Uterus (tissue), 4 donors: Measurements from ENCODE around the gene SND1. TPM values are rescaled to one million over a fixed set of nuclear protein-coding genes. Genes with fewer than 3 reads are reported as not detected.

ENCODE experiments used
- DNase-seq, 2 donors: peaks; one replicate each; pipeline ENCODE4 v3.0.0-alpha.2; 2019 to 2020
- H3K27ac ChIP-seq, 2 donors: fragments of 200-600 bp; sonication (generic); 1 replicate in 1 of 2; 2 replicates in 1 of 2; pipeline ENCODE4 v1.5.1; 2016 to 2018
- H3K27me3 ChIP-seq, 2 donors: fragments of 200-600 bp; sonication (generic); one replicate each; pipeline ENCODE4 v1.5.1; 2018 to 2019; ENCODE audit warnings: control low read depth in 1 of 2
- H3K36me3 ChIP-seq, 2 donors: fragments of 200-600 bp; sonication (generic); one replicate each; pipeline ENCODE4 v1.5.1; 2019; ENCODE audit warnings: control low read depth in 1 of 2
- H3K4me1 ChIP-seq, 2 donors: fragments of 200-600 bp; sonication (generic); one replicate each; pipeline ENCODE4 v1.5.1; 2018 to 2019; ENCODE audit warnings: control low read depth in 1 of 2
- H3K4me3 ChIP-seq, 2 donors: fragments of 200-600 bp; sonication (generic); 1 replicate in 1 of 2; 2 replicates in 1 of 2; pipeline ENCODE4 v1.5.1; 2018 to 2019; ENCODE audit warnings: mild to moderate bottlenecking in 1 of 2
- H3K9me3 ChIP-seq, 2 donors: fragments of 200-600 bp; sonication (generic); one replicate each; pipeline ENCODE4 v1.5.1; 2019; ENCODE audit warnings: control low read depth in 1 of 2
- POLR2A ChIP-seq, 2 donors: fragments of 450-650 bp; IDR thresholded peaks; one replicate each; pipeline ENCODE4 v1.6.1; 2016; ENCODE audit warnings: antibody characterized with exemption in 2 of 2, mild to moderate bottlenecking in 1 of 2, moderate library complexity in 1 of 2
- intact Hi-C: fragments of 100-400 bp; cut with DNase I; formaldehyde crosslinking; loops from one replicate; pipeline ENCODE4 v1.15.1; 2023; ENCODE audit warnings: low total_unique reads
- total RNA-seq, 4 donors: library from RNA; depleted of rRNA in 3 of 4; stranded (reverse); fragments of >200 nt in 3 of 4; gene quantifications; one replicate each; pipeline versions ENCODE4 v1.1.0 to v1.2.4, GENCODE V29; 2014 to 2023
- TF ChIP-seq, protein P1 (sequence below), 4 experiments: fragments of 200-600 bp in 2 of 4; fragments of 450-650 bp in 2 of 4; sonication (generic) in 2 of 4; IDR thresholded peaks; one replicate each; pipeline ENCODE4 v1.5.1; 2016 to 2019; ENCODE audit warnings: antibody characterized with exemption in 4 of 4, mild to moderate bottlenecking in 2 of 4, moderate library complexity in 1 of 4
- donor health status: DM: yes; HTN: yes; CAD: no.

SND1 gene
- total RNA-seq, 4 donors from 2014 or later: 54.8 to 192 (median 117) TPM

DNA sequence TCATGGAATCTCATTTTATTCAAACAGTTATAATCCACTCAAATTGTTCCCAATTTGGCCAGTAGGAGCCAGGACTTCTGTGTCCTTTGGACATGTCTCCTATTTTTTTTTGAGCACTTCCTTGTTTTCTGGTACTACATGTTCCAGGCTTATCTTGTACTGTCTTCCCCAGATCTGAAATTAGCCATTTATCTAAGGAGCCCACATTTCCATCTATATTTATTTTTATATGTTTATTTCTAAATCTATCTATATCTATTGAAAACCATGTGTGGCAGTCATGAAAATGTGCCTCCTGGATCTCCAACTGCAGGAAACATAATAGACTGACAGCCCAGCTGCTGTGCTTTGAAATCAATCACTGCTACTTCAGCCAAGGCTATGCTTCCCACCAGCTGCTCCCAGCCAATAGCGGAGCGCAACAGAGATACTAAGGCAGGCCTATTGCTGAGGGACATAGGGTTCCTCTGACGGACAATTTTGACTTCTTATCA, 232.1 kb downstream of the SND1 start:
- no peak overlapping the region for H3K27ac ChIP-seq
- DNase-seq: no peak
- no peaks in the 10 kb centered on the region for H3K27me3 ChIP-seq
- H3K36me3 ChIP-seq: no peaks in the 10 kb centered on the region
- TF ChIP-seq POLR2A (IDR thresholded peaks at IDR 0.05): no peak
- TF ChIP-seq, protein P1, sequence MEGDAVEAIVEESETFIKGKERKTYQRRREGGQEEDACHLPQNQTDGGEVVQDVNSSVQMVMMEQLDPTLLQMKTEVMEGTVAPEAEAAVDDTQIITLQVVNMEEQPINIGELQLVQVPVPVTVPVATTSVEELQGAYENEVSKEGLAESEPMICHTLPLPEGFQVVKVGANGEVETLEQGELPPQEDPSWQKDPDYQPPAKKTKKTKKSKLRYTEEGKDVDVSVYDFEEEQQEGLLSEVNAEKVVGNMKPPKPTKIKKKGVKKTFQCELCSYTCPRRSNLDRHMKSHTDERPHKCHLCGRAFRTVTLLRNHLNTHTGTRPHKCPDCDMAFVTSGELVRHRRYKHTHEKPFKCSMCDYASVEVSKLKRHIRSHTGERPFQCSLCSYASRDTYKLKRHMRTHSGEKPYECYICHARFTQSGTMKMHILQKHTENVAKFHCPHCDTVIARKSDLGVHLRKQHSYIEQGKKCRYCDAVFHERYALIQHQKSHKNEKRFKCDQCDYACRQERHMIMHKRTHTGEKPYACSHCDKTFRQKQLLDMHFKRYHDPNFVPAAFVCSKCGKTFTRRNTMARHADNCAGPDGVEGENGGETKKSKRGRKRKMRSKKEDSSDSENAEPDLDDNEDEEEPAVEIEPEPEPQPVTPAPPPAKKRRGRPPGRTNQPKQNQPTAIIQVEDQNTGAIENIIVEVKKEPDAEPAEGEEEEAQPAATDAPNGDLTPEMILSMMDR (IDR thresholded peaks at IDR 0.05): no peak
- no peaks in the 10 kb centered on the region for H3K4me1 ChIP-seq
- H3K9me3 ChIP-seq: no peaks in the 10 kb centered on the region
- H3K4me3 ChIP-seq: no peak overlapping the region
- intact Hi-C loops: no loop called here

DNA sequence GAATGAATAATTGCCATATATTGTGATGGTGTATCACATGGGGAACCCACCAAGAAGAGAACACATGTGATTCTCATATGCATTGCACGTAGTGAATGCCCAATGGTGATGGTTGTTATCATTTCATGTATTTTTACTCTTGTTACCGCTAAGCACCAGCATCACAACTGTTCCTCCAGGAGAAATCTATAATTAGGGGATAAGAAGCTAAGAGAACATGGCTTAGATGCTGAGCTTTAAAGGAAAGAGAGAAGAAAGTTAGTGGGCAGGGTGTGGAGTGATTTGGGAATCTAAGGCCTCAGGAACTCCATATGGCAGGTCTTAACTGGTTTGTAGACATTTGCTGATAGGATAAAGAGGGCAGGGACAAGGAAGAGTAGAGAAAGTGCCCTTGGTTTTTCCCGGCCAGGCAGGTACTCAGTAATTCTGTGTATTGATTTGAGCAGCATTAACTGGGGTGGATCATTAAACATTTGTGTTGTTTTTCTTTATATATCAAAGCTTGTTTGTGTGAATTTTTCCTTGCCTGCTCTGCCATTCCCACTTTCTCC, 233.3 kb downstream of the SND1 start:
- TF ChIP-seq POLR2A (IDR thresholded peaks at IDR 0.05): no peak
- TF ChIP-seq, protein P1 (IDR thresholded peaks at IDR 0.05): no peak
- H3K27me3 ChIP-seq: no peaks in the 10 kb centered on the region
- no peaks in the 10 kb centered on the region for H3K4me1 ChIP-seq
- DNase-seq: no peak
- intact Hi-C loops: no loop called here
- no peak overlapping the region for H3K27ac ChIP-seq
- no peaks in the 10 kb centered on the region for H3K9me3 ChIP-seq
- no peak overlapping the region for H3K4me3 ChIP-seq
- H3K36me3 ChIP-seq: no peaks in the 10 kb centered on the region

DNA sequence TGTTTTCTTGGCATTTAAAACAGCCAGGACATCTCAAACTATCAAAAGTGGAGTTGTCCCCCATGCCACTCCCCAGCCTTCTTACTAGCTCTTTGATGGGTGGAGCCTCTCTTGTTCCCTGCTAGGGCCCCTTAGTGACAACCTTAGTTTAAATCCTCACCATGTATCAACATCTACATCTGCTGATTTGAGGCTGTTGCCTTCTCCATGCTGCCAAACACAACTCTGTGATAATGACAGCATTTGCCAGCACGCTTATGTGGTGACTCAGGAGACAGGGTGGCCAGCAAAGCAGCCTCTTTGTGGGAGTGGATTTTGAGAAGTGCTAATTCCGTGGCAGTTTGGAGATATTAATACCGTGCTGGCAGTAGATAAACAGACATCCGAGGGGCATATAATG, 233.8 kb downstream of the SND1 start:
- intact Hi-C loops: no loop called here
- Histone ChIP-seq H3K4me1 (no peaks in the 10 kb centered on the region), H3K4me3 (no peak overlapping the region), H3K9me3 (no peaks in the 10 kb centered on the region), H3K27ac (no peak overlapping the region), H3K36me3 (no peaks in the 10 kb centered on the region), H3K27me3 (no peaks in the 10 kb centered on the region)
- TF ChIP-seq, protein P1 (IDR thresholded peaks at IDR 0.05): no peak
- TF ChIP-seq POLR2A (IDR thresholded peaks at IDR 0.05): no peak
- no peak for DNase-seq

DNA sequence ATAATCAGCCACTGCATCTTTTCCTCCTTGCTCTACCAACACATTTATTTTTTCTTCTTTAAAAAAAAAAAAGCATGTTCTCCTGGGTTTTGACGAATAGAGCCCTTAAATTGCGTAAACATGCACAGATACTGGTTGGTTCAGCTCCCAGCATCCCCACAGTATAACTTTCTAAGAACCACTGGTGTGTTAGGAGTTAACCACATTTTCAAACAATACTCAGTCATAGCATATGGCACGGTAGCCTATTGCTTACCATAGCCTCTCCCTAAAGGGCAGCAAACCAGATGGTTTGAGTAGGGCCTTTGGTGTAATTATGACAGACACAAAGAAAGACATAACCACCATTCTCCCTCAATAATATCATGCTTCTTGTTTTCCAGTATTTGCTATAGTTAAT, 234.3 kb downstream of the SND1 start:
- Histone ChIP-seq H3K9me3 (no peaks in the 10 kb centered on the region), H3K4me3 (no peak overlapping the region), H3K36me3 (no peaks in the 10 kb centered on the region), H3K27ac (no peak overlapping the region), H3K27me3 (no peaks in the 10 kb centered on the region), H3K4me1 (no peaks in the 10 kb centered on the region)
- DNase-seq: no peak
- intact Hi-C loops: no loop called here
- TF ChIP-seq, protein P1 (IDR thresholded peaks at IDR 0.05): no peak
- no peak for TF ChIP-seq POLR2A (IDR thresholded peaks at IDR 0.05)

DNA sequence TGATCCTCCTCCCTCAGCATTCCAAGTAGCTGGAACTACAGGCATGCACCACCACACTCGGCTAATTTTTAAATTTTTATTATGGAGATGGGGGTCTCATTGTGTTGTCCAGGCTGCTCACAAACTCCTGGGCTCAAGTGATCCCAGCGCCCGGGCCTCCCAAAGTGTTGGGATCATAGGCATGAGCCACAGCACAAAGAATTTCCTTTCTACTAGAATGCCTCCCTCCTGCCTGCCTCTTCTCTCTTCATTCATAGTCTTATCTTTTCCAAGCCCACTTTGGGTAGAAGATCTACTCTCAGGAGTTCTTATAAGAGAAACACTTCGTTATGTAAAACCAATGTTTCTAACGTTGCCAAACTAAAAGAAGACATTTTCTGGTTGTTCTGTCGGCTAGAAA, 235.1 kb downstream of the SND1 start:
- H3K4me3 ChIP-seq: no peak overlapping the region
- H3K4me1 ChIP-seq: no peaks in the 10 kb centered on the region
- no peak overlapping the region for H3K27ac ChIP-seq
- no peak for TF ChIP-seq POLR2A (IDR thresholded peaks at IDR 0.05)
- TF ChIP-seq, protein P1 (IDR thresholded peaks at IDR 0.05): no peak
- DNase-seq: no peak
- no peaks in the 10 kb centered on the region for H3K27me3 ChIP-seq
- no peaks in the 10 kb centered on the region for H3K9me3 ChIP-seq
- no peaks in the 10 kb centered on the region for H3K36me3 ChIP-seq
- intact Hi-C loops: no loop called here
